Glomerular visceral epithelial cell (primary cell): ENCODE data around the gene FOXA1.

Experiments used
- DNase-seq: peaks from one replicate; pipeline ENCODE4 v3.0.0-alpha.2; 2016; ENCODE audit errors: extremely low spot score

FOXA1 gene

DNA sequence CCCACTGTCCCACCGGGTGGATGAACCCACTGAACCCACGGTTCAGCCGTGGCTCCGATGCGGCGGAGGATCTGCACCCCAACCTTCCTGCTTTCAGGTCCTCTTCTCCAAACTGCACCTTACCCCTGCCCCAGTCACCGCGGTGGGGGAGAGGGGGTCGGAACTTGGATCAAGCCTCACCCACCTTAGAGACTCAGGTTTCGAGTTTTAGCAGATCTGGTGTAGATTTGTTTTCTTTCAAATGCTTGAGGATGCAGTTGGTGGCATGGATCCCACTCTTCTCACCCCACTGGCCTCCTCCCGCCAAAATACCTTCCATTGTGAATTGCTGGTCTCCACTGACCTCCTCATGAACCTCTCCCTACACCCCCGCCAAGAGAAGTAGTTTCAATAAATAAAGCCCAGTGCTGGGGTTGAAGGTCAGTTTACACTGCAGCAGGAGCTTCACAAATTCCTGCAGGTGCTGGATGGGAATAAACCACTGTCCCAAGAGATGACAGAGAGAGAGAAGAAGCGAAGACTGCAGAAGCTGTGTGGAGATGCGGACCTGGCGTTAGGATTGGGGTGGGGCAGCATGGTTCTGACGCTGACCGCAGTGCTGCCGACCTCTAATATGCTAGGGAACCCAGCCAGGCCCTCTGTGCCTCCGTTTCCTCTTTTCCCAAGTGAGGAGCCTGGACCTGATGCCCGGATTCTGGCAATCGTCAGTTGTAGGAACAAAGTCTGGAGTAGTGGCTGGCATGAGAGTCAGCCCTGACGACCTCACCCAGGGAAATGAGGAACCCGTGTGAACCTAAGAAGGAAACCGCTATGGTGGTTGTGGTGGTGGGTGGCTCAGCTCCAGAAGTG lies 7.8 kb upstream of the FOXA1 start:
- no peak for DNase-seq

DNA sequence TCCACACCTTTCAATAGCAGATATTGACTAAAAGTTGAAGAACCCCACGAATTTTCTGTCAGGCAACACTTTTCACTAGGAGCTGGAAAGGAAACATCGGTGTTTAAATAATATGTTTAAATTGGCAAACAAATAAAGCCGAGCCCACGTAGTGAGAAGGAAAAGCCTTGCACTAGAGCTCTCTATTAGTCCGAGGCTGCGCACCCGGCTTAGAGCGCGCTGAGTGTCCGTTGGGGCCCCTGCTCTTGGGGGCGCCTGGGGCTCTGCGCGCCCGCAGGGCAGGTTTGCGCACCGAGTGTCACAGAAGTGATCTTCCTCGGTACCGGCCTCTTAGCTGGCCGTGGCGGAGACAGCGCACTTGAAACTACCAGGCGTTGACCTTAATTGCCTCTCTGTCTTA lies 6.8 kb upstream of the FOXA1 start:
- no peak for DNase-seq

DNA sequence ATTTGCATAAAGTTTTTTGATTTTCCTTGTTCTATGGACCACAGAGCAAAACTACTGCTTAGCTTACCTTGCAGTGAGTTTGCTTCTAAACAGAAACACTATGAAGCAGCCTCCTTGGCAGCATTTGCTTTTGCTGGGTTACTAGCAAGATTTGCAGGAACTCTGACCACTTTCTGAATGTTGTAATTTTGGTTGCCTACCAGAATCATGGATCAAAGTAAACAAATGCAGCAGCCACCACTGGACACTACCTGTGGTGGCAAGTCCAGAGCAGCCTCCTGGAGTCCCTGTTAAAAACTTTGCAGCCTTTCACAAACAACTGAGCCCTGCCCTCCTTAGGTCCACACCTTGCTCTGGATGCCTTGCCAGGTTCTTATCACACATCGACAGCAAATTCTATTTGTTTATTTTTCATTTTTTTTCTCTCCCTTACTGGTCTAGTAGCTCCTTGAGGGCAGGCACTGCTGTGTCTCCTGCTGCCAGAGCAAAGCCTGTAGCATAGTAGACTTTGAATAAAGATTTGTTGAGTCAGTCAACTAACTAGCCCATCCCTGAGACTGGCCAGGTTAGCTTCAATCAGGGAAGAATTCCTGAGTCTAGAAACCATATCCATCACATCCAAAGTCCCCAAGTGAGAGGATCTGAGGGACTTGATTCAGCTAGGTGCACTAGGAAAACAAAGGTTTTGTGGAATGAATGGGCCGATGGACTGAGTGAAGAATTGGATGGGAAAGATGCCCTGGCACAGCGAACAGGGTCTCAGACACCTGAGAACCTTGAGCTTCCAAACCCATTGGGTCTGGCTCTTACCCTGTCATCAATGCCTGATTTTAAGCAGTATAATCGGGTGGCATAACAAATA lies 6.1 kb upstream of the FOXA1 start:
- DNase-seq, result no peak

DNA sequence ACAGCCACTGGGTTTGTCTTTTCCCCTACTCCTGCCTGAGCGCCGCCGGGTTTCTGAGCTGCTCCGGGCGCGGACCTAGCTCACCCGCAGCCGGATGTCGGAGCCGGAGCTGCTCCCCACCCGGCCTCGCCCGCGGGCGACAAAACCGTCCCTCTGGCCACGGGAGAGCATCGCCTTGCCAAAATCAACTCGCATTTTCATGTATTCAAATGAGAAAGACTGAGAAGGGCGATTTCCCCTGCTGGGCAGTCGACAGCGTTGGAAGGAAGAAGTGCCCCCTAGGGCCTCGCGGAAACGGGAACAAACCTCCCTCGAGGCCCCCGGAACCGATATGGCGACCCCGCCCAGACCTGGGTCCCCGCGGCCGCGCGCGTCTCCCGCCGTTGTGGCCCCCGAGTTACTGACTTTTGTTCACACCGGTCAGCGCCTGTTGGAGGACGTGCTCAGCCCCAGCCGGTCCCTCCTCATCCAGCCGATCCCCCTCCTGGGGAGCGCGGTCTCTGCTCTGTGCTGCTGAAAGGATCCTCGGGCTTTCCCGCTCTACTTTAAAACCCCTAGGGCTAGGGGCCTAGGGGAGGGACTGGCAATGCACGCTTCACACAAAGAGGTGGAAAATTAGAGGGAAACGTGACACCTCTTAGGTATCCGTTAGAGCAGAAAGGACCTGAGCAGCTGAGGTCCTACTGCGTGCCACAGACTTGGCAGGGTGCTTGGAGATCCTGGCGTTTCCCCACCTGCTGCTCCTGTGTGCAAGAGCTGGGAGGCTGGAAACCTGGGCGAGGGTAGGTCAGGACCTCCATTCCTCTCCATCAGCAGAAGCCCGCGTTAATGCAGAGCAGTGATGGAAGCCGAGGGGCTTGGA lies 4.7 kb upstream of the FOXA1 start:
- no peak for DNase-seq

DNA sequence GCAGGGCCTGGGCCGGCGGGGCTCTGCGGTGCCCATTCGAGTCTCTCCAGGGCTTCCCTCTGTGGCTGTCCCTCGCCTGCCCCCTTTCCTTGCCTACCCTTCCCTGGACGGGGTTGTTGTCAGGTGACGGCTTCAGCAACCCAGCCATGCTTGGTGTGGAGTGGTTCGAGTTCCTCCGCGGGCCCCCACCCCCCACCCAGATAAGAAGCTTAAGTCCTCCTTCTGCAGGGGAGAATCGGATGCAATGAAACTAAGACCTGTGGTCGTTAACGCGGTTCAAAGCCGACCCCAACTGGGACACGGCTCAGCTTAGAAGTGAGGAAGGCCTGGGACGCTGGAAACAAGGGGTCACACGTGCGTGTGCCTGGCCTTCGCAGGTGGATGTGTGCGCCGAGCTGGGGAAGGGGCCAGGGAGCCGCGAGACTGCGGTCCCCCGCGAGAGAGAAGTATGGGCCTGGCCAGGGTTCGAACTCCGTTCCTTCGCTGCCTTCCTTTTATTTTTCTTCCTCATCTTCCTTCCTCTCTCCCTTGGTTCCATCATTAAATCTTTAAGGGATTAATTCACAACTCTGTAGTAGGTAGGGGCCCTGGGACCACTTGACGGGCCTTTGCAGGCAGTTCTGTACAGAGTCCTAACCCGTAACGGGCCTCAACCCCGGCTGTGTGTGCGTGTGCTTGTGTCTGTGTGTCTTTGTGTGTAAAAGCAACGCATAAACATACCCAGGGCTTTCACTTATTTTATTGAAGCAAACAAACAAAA lies 3.9 kb upstream of the FOXA1 start:
- no peak for DNase-seq

DNA sequence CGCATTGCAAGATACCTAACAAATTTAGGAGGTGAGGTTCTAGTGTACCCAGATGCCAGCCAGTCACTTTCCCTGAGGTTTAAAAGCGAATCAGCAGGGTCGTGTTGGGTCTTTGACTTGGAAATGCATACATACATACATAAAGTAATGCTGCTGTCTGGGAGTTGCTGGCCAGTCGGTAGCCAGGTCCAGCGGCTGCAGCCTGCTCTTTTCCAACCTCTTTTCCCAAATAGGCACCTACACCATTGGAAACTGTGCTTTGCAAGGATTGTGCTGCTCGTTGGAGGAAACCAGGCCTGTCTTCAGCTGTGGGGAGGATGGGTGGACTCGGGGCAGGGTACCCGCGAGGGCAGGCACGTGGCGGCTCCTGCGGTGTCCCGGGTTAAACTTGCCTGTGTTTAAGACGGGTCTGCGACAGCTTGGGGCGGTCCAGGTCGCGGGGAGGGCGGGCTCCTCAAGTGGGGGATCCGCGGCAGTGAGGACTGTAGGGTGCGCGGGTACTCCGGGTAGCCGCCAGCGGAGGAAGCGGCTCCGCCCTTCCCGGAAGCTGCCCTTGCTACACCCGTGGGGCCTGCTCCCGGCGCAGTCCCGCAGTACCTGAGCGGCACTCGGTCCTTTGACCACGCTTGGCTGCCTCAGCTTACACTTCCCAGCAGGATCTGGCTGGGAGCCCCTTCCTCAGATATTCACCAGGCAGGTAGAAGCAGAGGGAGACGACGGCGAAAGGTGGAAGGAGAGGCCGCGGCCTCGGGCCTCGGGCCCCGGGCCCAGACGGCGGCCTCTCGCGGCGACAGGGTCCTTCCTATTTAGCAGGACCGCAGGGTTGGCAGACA lies 3.1 kb upstream of the FOXA1 start:
- no peak for DNase-seq

DNA sequence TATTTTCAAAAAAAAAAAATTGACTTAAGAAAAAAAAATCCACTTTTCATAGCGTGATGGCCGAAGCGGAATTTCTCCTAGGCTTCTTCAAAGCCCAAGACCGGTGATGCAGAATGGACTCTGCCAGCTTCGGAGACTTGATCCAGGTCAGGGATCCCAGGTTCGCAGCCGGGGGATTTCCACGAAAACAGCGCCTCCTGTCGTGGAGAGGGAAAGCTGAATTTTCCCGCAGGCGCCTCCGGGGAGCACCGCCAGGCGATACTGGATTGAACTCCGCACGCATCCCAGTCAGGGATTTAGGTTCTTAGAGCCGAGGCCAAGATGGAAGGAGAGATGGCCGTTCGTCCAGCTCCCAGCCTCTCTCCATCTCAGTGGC lies 2.5 kb upstream of the FOXA1 start:
- DNase-seq, result no peak

DNA sequence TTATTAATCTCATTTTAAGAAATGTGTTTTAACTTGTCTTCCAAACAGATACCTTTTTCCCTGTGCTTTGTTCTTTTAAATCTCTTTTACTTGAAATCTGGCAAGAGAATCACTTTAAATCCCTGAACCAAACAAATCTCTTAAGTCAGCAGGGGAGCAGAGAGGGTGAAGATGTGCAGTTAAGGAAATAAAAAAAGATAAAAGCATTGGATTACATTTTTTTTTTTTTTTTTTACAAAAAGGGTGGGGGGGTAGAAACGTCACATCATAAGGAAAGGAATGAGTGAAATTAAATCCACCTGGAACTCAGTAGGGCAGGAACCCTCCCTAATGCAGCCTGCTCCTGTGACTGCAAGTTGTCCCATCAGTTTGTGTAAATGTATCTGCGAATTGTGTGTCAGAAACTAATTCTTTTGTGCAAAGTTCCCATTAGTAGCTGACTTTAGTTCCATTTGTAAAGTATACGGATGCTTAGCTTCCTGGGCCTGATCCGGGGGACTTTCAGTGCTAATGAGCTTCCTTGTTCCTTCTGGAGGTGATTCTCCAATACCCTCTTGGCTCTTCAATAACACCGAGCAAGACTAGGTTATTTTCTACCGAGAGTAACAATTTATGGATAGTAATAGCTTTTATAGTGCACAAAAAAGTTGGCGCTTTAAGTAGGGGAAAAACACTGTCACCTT lies 1.9 kb upstream of the FOXA1 start:
- DNase-seq, result no peak

DNA sequence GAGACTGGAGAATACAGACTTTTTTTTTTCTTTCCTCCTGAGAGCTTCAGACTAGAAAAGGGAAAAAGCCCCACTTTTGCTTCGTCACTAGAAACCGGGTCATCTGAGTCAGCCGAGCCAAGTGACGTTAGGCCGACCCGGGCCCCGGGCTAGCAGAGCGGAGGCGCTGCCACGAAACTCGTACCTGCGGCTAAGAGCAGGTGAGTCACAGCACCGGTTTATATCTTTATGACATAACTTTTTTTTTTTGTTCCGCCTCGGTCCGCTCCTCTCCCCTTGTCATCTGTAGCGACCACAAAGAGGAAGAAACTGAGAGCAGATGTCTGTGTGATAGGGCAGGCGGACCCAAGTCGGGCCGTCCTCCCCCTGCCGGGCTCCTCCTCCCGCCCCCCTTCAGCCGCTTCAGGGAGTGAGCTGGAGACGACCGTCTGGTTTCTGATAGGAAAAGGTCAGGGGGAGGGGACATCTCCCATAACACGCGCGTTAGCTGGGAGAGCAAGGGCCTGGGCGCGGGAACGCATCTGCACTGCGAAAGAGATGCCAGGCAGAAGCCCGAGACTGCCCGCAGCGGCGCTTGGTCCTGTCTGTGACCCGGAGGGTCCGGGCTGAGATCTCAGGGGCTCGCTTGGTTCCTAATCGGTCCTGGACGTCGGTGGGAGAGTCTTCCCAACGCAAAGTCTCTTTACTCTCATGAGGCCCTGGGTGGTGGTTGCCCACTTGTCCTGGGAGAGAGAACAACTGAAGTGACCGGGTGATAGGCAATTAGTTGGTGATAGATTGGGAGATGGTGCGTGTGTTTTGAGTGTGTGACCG lies 966 bp upstream of the FOXA1 start:
- peak; percentile 71 for DNase-seq

DNA sequence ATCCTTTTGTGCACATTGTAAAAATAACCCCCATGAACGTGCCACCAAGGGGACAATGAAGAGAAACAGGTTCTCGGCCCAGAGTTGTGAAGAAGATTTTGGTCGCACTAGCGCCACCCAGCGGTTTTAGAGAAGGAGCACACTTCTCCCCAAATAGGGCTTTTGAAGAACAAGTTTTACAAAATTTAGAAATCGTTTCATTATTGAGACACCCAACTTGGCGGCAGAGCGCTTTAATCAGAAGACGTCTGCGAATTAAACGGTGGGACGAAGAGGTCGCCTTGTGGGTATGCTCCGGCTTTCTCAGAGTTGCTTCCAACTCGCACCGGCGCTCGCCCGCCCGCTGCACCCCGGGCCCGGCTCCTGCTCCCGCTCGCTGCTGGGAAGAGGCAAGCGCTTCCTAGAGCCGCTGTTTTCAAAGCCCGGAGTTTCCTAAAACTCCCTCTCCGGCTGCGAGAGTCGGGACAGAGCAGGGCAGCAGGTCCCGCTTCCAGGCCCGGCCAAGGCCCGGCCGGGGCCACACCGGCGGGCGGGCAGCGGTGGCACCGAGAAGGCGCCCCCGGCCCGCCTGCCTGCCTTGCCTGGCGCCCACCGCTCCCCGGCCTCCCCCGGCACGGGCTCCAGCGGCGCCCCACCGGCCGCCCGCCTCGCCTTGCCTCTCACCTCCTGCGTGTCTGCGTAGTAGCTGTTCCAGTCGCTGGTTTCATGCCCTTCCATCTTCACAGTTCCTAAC lies 645 bp downstream of the FOXA1 start:
- DNase-seq, result peak; percentile 83

DNA sequence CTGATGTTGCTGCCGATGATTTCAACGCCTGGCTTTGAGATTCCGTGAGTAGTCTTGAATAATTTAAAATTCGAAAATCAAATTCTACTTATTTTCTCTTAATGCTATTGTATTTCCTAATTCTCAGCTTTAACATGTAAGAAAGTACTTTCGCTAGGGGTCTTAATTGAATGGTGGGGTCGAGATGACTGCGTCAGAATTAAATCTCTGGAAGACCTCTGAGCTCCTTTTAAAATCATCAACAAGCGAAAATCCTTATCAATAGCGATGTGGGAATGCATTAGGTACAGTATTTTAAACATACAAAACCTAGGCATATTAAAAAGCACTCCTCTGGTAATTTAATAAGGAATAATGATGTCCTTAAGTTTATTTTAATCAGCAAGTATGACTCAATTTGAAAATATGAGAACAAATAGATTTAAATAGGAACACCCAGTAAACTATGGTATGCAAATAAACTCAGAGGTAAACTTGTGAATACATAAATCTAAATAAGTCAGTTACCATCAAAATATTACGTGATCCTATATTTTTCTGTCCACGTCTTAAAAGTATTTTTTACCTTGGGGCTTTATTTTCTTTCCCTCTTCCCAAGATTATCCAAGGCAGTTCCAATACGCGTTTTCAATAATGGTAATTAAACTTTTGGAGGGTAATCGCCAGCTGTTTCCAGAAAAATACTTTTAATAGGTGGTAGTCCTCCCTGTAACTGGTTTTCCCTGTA lies 1.4 kb downstream of the FOXA1 start:
- no peak for DNase-seq

DNA sequence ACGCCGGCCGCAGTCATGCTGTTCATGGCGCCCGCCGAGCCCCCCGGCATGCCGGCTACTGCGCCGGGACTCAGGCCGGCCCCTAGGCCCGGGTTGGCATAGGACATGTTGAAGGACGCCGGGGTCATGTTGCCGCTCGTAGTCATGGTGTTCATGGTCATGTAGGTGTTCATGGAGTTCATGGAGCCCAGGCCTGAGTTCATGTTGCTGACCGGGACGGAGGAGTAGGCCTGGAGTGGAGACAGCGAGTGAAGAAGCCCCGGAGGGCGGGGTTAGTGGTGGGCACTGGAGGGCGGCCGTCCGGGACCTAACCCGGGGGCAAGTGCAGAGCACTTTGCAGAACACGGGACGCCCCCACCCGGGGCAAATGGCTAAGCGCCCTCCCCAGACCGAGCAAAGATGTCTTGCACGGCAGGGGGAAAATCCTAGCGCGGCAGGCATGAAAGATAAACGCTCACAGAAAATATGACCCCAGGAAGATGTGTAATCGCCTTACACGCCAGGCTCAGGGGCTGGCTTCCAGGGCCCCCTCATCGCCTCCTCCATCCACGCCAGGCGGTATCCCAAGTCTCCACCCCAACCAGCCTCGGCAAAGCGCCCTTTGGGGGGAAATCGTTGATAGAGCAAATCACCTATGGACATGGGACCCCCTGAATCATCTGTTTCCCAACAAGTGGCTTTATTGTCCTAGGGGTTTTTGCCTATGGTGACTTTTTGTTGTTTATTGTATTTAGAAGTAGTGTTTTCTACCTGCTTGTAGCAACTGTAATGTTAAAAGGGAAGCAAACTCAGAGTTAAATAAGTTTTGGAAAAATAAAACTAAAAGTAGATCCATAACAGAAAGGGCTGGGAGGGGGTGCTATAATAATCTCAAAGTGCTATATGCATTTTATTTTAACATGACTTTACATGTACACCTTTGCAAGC lies 2.3 kb downstream of the FOXA1 start:
- no peak for DNase-seq

DNA sequence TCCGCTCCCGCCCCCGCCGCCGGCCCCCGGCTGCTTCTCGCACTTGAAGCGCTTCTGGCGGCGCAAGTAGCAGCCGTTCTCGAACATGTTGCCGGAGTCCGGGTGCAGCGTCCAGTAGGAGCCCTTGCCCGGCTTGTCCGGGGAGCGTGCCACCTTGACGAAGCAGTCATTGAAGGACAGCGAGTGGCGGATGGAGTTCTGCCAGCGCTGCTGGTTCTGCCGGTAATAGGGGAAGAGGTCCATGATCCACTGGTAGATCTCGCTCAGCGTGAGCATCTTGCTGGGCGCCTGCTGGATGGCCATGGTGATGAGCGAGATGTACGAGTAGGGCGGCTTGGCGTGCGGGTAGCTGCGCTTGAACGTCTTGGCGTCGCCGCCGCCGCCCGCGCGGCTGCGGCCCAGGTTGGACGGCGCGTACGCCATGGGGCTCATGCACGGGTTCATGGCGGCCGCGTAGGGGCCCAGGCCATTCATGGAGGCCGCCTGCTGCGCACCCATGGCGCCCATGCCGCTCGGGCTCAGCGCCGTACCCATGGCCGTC lies 3.0 kb downstream of the FOXA1 start:
- DNase-seq, result no peak

DNA sequence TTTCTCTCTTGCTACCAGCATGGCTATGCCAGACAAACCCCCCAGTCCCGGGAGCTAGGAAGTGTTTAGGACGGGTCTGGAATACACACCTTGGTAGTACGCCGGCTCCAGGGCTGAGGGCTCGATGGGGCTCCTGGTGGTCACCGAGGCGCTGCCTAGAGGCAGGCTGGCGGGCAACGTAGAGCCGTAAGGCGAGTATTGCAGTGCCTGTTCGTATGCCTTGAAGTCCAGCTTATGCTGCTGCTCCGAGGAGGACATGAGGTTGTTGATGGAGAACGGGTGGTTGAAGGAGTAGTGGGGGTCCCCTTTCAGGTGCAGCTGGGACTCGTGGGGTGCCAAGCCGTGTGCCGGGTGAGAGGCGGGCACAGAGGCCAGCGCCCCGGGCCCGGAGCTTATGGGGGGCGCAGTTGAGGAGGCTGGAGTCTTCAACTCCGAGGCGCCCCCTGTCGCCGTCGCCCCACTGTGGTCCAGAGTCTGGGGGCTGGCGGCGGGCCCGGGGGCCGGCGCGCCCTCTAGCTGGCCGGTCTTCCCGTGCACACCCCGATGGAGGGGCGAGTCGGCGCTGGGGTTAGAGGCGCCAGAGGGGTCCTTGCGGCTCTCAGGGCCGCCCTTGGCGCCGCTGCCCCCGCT lies 3.6 kb downstream of the FOXA1 start:
- DNase-seq, result no peak

DNA sequence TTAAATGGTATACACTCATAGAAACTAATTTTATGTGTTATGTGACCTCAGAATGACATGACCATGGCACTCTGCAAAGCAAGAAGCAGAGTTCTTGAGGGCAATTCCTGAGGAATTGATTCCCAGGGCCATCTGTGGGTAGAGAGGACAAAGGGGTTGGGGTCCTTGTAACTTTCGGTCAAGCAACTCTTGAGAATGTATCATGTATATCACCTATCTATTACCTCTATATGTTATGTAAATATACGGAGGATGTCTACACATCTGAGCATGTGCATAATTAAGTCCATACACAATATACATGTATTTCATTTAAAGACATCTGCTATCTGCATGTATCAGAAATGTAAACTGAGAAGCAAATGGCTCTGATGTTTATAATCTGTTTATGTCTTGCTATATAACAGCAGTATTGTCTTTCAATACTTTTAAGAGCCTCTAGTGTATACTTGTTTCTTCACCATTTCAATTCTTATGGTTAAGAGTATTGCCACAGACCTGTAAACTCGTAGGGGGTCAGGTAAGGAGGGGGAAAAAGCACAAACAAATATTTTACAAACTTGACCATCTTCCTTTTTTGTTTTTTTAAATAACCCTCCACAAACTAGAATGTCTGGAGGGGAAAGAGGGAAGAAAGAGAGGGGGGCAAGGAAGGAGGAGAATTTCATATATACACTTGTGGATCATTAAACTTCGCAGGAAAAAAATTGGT lies 4.5 kb downstream of the FOXA1 start:
- no peak for DNase-seq
